ENCODE measurements around the gene WDR70.

DNA sequence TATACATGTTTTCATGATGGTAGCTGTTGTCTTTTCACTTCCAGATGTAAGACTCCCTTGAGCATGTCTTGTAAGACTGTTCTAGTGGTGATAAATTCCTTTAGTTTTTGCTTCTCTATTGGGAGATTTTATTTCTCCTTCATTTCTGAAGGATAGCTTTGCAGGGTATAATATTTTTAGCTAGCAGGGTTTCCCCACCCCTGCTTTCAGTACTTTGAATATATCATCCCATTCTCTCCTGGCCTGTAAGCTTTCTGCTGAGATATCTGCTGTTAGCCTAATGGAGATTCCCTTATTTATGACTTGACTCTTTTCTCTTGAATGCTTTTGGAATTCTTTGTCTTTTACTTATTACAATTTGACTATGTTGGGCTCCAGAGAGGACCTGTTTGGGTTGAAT is 249.8 kb downstream of the WDR70 start:
- TF ChIP-seq, protein P1, sequence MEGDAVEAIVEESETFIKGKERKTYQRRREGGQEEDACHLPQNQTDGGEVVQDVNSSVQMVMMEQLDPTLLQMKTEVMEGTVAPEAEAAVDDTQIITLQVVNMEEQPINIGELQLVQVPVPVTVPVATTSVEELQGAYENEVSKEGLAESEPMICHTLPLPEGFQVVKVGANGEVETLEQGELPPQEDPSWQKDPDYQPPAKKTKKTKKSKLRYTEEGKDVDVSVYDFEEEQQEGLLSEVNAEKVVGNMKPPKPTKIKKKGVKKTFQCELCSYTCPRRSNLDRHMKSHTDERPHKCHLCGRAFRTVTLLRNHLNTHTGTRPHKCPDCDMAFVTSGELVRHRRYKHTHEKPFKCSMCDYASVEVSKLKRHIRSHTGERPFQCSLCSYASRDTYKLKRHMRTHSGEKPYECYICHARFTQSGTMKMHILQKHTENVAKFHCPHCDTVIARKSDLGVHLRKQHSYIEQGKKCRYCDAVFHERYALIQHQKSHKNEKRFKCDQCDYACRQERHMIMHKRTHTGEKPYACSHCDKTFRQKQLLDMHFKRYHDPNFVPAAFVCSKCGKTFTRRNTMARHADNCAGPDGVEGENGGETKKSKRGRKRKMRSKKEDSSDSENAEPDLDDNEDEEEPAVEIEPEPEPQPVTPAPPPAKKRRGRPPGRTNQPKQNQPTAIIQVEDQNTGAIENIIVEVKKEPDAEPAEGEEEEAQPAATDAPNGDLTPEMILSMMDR (IDR thresholded peaks at IDR 0.05; ENCODE audit: insufficient read depth, low read length, poor library complexity, severe bottlenecking) = no peak
- TF ChIP-seq EZH2phosphoT487 (conservative IDR thresholded peaks at IDR 0.05; ENCODE audit: low read length) = no peak
